Measurements from ENCODE around the gene PLOD1. TPM values are rescaled to one million over a fixed set of nuclear protein-coding genes. Genes with fewer than 3 reads are reported as not detected.
A peak's percentile ranks its signal among the peaks of the same experiment; 100 is the strongest.

PLOD1 gene
- total RNA-seq, 1 experiment from 2014 or later, result 94.8 TPM

DNA sequence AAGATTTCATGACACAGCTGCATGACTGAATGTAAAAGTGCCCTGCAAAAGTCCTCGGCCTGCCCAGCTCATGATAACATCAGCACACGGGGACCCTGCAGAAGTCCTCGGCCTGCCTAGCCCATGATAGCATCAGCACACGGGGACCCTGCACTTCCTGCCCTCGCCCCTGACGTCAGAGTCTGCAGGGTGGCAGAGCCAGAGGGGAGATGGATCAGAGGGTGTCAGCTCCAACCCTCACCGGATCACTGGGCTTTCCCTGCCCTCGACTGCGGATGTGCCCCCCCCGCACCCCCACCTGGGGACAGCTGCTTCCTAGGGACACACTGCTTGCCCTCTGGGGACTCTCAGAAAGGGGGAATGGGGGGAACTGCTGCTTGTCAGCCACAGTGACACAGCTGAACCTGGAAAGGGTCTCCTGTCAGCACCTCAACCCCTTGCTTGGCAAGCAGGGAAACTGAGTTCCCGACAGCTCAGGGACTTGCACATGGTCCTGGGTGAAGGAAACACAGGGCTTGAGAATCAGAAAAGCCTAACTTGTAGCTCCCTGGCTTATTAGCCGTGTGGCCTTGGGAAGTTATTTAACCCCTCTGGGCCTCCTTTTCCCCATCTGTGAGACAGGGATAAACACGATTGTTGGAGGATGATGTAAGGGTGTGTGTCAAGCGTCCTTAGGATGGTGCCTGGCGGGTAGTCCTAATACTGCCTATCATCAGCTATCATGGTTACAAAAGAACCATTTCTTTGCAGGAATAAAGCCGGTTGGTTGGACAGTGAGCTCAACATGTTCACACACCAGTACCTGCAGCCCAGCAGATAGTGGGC lies 76.4 kb downstream of the PLOD1 start:
- BruUV-seq (replicated peaks), result no TSS peak
- CTCF ChIA-PET, result no interaction called here
- POLR2A ChIA-PET (ENCODE audit: low non-redundant PET), result no interaction called here
- intact Hi-C loops (cut with micrococcal nuclease; ENCODE audit: unreplicated experiment), result no loop called here
- Histone ChIP-seq H3K4me3 (ENCODE audit: low read depth, low read length, poor library complexity, severe bottlenecking) (no peak overlapping the region), H3K9me3 (ENCODE audit: low read depth, low read length, poor library complexity, severe bottlenecking) (no peaks in the 10 kb centered on the region), H3K27me3 (replicated peaks; ENCODE audit: insufficient read depth, low read depth, low read length, poor library complexity) (no peaks in the 10 kb centered on the region), H3K4me1 (ENCODE audit: insufficient read depth, low read length, poor library complexity, severe bottlenecking) (no peaks in the 10 kb centered on the region), H3K27ac (ENCODE audit: low read depth, low read length, poor library complexity, severe bottlenecking) (no peak overlapping the region), H3K36me3 (ENCODE audit: insufficient read depth, low read length, poor library complexity, severe bottlenecking) (peaks cover 53% of the 10 kb centered on the region)
- no peak for DNase-seq (ENCODE audit: low spot score)
- TF ChIP-seq, protein P1, sequence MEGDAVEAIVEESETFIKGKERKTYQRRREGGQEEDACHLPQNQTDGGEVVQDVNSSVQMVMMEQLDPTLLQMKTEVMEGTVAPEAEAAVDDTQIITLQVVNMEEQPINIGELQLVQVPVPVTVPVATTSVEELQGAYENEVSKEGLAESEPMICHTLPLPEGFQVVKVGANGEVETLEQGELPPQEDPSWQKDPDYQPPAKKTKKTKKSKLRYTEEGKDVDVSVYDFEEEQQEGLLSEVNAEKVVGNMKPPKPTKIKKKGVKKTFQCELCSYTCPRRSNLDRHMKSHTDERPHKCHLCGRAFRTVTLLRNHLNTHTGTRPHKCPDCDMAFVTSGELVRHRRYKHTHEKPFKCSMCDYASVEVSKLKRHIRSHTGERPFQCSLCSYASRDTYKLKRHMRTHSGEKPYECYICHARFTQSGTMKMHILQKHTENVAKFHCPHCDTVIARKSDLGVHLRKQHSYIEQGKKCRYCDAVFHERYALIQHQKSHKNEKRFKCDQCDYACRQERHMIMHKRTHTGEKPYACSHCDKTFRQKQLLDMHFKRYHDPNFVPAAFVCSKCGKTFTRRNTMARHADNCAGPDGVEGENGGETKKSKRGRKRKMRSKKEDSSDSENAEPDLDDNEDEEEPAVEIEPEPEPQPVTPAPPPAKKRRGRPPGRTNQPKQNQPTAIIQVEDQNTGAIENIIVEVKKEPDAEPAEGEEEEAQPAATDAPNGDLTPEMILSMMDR (conservative IDR thresholded peaks at IDR 0.05; ENCODE audit: low read depth, low read length), result no peak
- no peak for TF ChIP-seq EZH2 (IDR thresholded peaks at IDR 0.05; ENCODE audit: borderline replicate concordance, low read depth, low read length, poor library complexity, severe bottlenecking)

DNA sequence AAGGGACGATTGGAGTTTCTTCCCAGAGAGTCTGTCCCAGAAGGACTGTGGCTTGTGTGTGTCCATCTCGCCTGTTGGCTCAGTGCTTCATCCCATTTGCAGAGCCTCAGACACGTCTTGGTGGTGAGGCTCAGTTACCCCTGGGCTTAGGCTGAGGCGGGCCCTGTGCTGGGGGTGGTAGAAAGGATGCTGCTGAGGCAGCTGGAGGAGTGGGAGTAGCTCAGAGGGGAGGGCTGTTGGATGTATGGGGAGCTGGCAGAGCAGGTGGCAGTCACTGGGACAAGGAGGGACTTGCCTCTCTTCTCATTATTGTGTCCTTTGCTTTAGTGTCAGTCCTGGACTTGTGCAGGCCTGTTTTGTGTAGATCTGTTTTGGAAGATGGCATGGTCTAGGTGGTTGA lies 77.5 kb downstream of the PLOD1 start:
- BruUV-seq (replicated peaks), result no TSS peak
- POLR2A ChIA-PET (ENCODE audit: low non-redundant PET), result no interaction called here
- Histone ChIP-seq H3K9me3 (ENCODE audit: low read depth, low read length, poor library complexity, severe bottlenecking) (no peaks in the 10 kb centered on the region), H3K4me1 (ENCODE audit: insufficient read depth, low read length, poor library complexity, severe bottlenecking) (no peaks in the 10 kb centered on the region), H3K27ac (ENCODE audit: low read depth, low read length, poor library complexity, severe bottlenecking) (no peak overlapping the region), H3K36me3 (ENCODE audit: insufficient read depth, low read length, poor library complexity, severe bottlenecking) (peaks cover 43% of the 10 kb centered on the region), H3K27me3 (replicated peaks; ENCODE audit: insufficient read depth, low read depth, low read length, poor library complexity) (no peaks in the 10 kb centered on the region), H3K4me3 (ENCODE audit: low read depth, low read length, poor library complexity, severe bottlenecking) (no peak overlapping the region)
- TF ChIP-seq, protein P1 (conservative IDR thresholded peaks at IDR 0.05; ENCODE audit: low read depth, low read length), result no peak
- no peak for TF ChIP-seq EZH2 (IDR thresholded peaks at IDR 0.05; ENCODE audit: borderline replicate concordance, low read depth, low read length, poor library complexity, severe bottlenecking)
- no peak for DNase-seq (ENCODE audit: low spot score)
- intact Hi-C loops (cut with micrococcal nuclease; ENCODE audit: unreplicated experiment), result no loop called here
- CTCF ChIA-PET, result no interaction called here

DNA sequence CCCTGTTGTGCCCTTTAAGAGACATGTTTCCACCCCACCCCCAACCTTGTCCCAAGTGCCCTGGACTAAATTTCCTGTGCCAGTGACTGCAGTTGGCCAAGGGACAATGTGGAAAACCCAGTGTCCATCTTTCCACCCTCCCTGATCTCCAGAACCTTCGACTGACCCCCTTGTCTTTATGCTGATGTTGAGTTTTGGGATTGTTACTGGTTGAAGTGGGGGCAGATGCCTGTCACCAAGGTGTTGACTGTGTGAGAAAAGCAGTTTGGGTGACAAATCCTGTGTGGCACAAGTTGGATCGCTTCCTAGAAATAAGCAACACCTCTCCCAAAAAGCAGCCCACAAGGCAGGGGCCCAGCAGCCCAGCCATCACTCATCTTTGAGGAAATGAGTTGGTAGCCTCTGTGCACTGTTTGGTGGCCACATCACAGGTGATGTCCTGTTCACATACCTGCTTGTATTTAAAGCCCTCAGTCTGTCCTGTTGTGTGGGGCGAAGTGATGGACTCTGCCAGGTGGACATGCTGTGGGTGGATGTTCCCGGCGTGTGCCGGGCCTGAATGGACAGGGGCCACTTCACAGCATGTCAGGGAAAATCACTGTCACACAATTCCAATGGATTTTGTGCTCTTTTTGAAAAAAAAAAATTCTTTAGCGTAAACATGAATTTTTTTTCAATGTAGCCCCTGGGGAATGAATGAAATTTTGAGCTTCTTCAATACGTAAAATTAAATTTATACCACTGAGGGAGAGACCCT lies 78.2 kb downstream of the PLOD1 start:
- POLR2A ChIA-PET (ENCODE audit: low non-redundant PET), result no interaction called here

More for the DNA sequence above, 78.2 kb downstream of the PLOD1 start:
- Histone ChIP-seq H3K27me3 (replicated peaks; ENCODE audit: insufficient read depth, low read depth, low read length, poor library complexity) (no peaks in the 10 kb centered on the region), H3K4me1 (ENCODE audit: insufficient read depth, low read length, poor library complexity, severe bottlenecking) (no peaks in the 10 kb centered on the region), H3K36me3 (ENCODE audit: insufficient read depth, low read length, poor library complexity, severe bottlenecking) (peaks cover 37% of the 10 kb centered on the region), H3K27ac (ENCODE audit: low read depth, low read length, poor library complexity, severe bottlenecking) (peak overlapping the region; percentile 4), H3K4me3 (ENCODE audit: low read depth, low read length, poor library complexity, severe bottlenecking) (no peak overlapping the region), H3K9me3 (ENCODE audit: low read depth, low read length, poor library complexity, severe bottlenecking) (no peaks in the 10 kb centered on the region)
- intact Hi-C loops (cut with micrococcal nuclease; ENCODE audit: unreplicated experiment), result no loop called here
- DNase-seq (ENCODE audit: low spot score), result no peak
- TF ChIP-seq, protein P1 (conservative IDR thresholded peaks at IDR 0.05; ENCODE audit: low read depth, low read length), result no peak
- TF ChIP-seq EZH2 (IDR thresholded peaks at IDR 0.05; ENCODE audit: borderline replicate concordance, low read depth, low read length, poor library complexity, severe bottlenecking), result no peak
- no TSS peak for BruUV-seq (replicated peaks)
- CTCF ChIA-PET, result no interaction called here

Measured in A673 (cell line).